ENCODE measurements around the gene GLB1L3.

GLB1L3 gene

DNA sequence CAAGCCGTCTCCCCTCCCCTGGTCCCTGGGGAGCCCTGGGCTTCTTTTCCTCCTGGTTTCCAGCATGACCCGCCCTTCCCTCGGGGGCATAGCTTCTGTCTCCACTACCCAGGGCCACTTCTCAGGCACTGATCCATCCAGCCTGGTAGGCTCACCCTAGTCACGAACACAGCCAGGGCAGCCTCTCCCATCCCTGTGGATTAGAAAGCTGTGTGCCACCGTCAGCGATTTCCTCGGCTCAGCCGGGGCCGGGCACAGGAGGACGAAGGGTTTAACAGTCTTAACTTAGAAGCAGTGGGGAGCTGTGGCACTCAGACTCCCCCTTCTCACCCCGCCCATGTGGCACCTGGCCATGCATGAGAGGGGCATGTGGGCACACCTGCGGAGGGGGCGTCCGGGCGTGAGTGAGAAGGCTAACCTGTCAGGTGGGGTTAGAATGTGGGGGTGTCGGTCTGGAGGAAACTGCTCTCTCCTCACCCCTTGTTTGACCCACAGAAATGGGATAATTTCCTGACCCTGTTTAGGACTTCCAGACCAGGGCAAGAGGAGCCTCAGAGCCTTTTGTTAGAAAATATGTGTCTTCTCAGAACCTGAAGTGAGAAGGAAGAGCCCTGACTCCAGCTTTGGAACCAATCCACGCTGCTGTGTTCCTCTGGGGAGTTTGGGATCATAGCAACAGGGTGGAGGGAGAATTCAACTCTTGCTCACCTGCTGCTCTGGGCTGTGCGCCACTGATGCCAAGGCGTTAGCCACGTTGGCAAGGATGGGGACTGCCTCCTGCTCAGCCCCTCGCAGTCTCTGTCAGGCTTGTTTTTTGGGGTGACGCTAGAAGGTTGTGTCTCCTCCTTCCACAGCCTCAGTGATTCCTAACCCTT, 70.2 kb downstream of the GLB1L3 start:
- DNase-seq, result no peak

DNA sequence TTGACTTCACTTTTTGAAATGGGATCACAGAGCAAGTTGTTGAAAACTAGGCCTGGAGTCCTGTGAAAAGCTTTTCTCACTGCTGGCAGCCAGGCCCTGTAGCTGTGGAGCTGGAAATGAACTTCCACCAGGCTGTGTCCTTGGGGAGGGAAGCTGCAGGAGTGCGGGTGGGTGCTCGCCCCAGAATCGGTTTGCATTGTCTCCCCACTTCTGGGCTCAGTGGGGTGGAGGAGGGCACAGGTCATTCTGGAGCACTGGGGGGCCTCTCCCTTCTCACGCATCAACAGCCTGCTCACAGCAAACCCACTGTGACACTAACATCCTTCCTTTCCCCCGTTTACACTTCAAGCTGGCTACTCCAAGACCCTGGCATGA, 70.8 kb downstream of the GLB1L3 start:
- DNase-seq, result no peak

DNA sequence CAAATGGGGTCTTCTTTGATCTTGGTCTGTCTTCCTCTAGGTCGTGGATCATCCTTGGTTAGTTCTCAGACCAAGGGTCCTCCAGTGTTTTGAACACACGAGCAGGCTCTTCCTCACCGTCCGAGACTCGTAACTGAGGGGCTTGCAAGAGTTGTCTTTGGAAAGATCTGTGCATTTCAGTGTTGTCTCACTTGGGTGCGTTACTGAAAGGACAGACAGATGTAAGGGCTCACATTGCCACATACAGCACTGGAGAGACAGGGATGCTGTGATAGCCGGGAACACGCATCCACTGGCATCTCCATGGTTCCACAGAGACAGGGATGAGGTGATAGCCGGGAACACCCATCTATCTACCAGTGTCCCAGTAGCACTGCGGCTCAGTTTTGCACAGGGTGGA, 71.3 kb downstream of the GLB1L3 start:
- DNase-seq, result no peak

DNA sequence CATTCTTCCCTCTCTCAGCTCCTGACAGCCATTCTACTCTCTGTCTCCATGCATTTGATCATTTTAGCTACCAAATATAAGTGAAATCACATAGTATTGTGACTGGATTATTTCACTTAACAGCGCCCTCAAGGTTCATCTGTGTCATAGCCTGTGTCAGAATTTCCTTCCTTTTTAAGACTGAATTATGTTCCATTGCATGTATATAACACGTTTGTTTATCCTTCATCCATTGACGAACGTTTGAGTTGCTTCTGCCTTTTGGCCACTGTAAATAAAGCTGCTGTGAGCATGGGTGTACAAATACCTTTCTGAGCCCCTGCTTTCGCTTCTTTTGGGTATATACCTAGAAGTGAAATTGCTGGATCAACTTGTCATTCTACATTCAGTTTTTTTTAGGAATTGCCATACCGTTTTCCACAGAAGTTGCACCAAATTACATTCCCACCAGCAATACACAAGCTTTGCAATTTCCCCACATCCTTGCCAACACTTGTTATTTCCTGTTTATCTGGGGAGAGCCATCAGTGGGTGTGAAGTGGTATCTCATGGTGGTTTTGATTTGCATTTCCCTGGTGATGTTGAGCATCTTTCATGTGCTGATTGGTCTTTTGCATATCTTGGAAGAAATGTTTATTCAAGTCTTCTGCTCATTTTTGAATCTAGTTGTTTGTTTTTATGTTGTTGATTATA, 73.1 kb downstream of the GLB1L3 start:
- no peak for DNase-seq

DNA sequence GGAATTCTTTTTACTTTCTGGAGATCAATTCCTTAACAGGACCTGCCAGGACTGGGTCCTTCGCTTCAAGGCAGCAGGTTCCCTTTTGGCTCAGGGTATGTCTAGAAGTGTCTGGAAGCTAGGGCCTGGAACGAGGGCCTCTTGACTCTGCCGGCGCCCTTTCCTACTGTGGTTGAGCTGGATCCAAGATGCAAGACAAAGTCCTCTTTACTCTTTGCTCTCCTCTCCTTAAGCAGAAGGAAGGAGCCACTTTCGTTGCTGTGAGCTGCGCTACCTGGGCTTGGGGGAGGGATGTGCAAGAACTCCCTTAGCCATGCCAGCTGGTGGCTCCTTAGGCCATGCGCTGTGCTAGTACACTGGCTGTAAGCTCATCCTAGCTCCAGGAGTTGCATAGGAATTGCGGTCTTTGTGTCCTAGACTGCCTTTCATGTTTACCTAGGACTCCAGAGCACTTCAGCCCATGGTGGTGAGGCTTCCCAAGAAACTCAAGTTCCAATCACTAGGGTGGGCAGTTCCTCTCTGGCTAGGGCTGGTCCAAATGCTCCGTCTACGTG, 73.7 kb downstream of the GLB1L3 start:
- no peak for DNase-seq

DNA sequence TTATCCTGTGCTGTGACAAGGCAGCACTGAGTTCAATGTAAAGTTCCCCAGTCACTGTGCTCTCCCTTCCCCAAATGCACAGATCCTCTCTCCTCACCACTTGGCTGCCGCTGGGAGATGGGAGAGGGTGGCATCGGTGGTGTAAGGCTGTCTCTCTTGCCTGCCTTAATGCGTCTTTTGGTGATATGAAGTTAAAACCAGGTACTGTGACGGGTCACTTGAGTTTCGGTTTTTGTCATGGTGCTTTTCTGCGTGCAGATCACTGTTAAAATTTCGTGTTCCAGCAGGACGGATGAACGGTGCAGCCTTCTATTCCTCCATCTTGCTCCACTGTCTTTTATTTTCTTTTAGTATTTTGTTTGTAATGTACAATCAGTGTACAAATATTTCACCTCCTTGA, 74.2 kb downstream of the GLB1L3 start:
- DNase-seq, result no peak

DNA sequence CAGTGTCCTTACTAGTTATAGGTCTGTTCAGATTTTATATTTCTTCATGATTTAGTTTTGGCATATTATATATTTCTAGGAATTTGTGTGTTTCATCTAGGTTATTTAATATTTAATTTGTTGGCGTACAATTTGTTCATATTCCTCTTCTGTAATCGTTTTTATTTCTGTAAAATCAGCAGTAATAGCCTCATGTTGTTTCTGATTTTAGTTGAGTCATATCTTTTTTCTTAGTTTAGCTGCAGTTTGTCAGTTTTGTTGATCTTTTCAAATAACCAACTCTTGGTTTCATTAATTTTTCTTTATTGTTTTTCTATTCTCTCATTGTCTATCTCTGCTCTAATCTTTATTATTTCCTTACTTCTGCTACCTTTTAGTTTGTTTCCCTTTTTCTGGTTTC, 75.9 kb downstream of the GLB1L3 start:
- DNase-seq, result no peak

DNA sequence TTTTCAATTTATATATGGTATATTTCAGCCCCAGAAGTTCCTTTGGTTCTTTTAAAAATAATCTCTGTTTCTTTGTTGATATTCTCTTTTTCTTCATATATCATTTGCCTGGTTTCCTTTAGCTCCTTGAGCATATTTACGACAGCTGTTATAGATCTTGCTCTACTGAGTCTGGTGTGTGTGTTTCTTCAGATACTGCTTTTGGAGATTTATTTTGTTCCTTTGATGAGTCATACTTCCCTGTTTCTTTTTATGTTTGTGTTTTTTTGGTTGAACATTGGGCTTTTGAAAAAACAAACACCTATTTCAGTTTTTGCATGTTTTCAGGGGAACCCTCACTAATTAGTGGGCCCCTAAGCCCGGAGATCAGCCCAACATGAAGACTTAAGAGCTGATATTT, 79.0 kb downstream of the GLB1L3 start:
- no peak for DNase-seq

DNA sequence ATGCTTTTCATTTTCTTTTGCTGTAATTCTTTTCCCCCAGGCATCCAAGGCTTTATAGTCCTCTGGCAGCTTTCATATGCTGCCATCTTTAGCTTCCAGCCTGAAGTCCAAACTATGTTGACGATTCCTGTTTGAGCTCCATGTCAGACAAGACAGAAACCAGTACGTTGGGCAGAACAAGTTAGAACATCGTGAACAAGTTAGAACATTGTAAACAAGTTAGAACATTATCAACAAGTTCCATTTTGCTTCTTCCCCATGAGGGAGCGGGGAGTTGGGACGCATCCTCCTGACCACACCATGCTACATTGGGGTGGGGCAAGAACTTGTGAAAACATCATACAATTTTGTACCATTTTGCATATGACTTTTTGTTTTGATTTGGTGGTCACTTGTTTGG, 79.5 kb downstream of the GLB1L3 start:
- no peak for DNase-seq

DNA sequence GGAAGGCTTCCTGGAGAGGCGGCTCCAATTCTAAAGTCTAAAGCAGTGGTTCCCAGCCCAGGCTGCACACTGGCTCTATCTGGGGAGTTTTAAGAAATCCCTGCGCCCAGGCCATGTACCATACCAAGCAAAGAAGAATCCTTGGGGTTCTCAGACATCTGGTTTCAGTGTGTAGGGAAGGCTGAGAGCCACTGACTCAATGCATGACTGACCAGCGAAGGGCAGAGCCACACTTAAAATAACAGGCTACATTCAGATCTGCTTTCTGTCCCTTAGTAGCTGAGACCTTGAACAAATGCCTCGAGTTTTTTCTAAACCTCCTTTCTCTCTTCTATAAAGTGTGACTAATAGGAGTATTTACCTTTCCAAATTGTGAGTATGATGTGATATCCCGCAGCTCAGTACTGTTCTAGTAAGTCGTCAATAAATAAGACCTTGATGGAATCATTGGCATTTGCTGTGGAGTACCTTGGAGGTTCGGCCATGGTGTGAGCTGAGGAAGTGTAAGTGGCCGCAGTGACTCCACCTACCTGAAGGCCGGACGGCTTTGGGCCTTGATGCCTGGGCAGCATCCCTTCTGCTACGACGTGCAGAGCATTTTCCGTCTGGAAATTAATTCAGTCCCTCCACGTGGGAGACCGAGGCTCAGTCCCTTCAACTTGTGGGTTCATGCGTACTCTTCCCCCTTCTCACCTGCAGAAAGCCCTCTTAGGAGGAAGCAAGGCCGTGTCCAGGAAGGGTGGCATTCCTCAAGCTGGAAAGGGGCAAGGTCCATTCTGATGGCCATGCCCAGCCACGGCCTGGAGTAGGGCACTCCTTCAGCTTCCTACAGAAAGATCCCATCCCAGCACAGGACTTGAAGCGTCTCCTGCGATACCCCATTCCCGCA, 80.7 kb downstream of the GLB1L3 start:
- no peak for DNase-seq

DNA sequence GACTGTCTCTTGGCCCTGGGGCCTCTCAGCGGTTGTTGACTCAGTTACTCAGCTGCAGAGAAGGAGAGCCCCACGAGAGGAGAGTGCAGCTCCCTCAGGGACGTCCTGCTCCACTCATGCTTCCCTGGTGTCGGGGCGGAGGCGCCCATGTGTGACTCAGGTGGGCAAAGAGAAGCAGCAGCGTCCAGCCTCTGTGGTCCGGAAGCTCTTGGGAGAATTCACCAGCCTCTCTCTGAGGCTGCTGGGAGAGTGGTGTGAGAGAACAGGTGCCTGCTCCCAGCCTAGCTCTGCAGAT, 81.3 kb downstream of the GLB1L3 start:
- DNase-seq, result no peak

DNA sequence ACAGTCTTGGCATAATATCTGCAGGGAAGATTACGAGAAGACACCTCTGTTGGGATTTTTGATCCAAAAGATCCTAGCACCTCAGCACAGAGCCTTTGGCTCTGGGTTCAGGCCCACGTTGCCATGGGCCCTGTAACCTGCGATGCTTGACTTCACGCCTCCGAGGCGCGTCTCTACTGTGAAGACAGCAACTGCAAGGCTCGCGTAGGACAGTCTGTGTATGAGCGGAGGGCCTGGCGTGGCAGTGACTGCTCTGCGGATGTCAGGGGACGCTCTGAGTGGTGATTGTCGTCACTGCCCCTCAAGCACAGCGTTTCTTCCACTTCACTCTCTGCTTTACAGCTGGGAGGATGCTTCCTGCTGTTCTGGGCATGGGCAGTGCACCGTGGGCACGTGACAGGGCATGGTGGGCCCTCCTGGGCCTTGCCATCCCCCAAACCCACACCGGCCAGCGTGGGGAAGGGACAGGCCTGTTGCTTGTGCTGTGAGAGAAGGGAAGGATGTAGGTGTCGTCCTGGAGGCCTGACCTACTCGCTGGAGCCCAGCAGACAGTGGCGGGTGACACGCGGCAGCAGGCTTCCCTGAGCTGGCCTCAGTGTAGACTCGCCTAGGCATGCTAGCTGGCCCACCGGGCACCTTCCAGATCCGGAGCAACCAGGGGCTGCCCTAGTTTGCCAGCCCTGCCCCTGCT, 82.1 kb downstream of the GLB1L3 start:
- DNase-seq, result no peak

DNA sequence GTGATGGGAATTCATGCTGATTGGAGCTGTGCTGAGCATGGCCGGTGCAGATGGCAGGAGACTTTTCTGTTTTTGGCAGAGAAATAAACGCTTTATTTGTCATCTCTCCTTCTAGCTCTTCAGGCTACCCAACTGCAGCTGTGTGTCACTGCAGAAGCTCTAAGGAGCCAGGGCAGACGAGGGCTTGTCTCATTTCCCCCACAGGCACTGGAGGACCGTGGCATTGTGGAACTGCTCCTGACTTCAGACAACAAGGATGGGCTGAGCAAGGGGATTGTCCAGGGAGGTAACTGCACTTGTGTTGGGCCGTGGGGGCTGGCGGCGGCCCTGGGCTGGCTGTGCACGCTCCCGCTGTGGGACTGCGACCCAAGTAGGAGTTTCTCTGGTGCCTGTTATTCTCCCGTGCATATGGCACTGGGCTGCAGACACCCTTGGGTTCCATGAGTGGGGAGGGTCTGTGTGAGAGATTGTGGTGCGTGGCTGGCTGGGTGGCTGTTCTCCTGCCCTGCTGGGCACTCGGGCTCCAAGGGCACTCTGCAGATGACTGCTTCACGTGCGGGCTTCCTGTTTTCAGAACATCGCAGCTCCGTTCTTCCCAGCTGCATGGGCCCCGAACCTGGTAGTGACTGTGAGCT, 82.8 kb downstream of the GLB1L3 start:
- DNase-seq, result no peak

DNA sequence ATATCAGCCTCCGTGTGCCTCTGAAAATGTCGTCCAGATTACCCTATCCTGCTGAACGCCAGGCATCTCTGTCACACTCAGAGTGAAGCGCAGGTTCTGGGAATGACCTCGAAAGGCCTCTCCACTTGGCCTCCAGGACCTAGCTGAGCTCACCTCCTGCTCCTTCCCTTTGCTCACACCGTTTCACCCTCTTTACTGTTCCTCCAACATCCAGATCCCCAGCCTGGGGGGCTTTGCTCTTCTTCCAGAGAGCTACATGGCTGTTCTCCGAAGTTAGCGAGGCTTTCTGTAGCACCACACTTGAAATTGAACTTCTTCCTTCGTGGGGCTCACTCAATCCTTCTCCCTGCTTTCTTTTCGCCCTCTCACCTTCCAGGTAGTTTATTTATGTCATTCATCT, 83.5 kb downstream of the GLB1L3 start:
- no peak for DNase-seq

DNA sequence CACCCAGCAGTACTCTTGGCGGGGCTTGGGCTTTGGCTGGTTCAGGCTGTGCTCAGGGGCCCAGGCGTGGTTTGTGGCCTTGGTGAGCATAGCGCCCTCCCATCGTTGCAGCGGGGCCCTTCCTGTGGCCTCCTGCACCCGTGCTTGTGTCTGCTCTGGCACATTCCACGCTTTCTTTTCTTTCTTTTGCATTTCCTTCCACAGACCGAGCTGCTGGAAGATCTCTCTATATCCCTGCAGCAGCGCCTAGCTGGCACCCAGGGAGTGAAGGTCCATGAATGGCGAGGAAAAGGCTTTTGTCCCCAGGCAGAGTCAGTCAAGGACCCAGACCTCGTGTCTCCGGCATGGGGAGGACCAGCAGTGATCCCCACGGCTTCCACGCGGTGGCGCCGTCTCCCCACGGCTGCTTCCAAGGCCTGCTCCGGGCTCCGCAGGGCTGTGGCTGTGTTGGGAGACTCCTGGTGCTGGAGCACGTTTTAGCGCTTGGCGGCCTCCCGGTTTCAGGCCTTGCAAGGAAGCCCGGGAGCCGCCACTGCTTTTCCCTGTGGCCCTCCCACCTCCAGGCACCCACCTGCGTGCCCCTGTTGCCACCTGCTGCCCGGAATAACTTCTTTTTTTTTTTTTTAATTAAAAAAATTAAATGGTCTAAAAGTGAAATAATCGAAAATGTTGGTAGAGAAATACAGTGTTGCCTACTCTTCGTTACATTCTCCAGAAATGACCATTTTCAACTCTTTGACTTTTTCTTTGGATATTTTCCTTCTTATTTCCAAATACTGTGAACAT, 84.1 kb downstream of the GLB1L3 start:
- no peak for DNase-seq

DNA sequence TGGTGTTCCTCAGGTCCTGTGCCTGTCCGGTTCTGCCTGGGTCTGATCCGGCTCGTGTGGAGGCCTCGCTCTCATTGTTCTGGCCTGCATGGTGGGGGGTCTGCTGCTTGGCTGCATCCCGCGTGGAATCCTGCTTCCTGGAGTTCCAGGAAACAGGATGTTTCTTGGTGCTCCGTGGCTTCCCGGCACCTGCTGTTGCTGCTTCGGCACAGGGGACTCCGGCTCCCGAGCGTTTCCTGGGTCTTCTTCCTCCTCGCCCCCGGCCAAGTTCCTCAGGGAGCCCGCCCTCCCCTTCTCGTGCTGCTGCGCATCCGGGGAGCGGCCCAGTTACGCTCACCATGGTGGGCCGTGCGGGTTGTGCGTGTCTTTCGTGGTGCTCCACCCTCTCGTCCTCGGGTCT, 85.5 kb downstream of the GLB1L3 start:
- no peak for DNase-seq

DNA sequence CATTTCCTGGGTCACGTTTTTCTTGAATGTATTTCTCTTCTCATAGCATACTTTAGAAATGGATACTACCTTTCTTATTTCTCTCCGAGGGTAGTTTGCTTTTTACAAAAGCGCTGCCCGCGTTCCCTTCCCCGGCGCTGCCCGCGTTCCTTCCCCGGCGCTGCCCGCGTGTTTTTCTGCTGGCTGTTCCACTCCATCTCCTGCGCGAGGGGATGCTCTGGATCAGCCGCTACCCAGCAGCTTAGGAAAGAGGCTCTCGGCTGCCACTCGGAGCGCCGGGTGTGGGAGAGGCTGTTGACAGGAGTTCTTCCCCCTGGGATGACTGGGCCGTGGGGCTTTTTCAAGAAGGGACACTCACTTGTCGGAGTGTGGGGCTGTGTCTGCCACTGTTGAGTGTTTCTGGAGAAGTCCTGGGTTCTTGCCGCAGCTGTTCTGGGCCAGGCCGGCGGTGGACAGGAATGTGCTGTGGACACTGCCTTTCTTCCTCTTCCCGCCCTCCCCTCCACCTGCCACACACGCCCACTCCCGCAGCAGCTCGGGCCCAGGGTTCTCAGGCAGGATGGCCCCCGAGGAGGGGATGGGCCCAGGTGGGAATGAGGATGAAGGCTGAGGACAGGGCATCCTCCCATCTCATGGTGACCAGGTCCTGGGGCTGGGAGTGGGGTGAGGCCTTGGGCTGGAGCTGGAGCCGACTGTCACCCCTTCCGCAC, 86.2 kb downstream of the GLB1L3 start:
- no peak for DNase-seq

DNA sequence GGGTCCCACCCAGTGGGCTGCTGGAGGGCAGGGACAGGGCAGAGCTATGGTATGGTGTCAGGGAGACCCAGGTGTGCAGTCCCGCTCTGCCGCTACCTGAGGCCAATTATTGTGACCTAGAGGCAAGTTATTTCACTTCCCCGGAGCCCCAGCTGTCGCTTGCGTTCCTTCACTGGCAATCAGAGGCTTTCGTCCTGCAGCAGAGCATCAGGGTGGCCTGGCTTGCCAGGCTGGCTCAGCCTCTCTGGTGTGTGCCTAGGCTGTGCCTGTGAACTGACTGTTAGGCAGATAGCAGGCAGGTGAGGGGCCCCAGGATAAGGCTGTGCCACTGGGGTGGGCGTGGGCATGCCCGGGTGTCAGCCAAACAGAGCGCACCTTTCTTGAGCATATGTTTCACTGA, 87.0 kb downstream of the GLB1L3 start:
- no peak for DNase-seq

DNA sequence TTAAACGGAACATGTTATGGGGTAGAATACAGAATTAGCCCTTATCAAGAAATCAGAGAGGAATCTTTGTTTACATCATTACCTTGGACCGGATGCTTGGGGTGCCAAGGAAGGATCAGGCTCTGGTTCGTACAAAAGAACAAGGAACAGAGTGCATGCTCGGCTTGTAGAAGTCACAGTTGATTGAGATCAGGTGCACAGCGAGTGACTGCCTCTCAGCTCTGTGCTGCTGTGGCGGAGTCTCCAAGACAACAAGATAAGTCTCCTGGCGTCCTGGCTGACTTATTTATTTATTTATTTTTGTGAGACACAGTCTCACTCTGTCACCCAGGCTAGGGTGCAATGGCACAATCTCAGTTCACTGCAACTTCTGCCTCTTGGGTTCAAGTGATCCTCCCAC, 87.4 kb downstream of the GLB1L3 start:
- DNase-seq, result no peak

DNA sequence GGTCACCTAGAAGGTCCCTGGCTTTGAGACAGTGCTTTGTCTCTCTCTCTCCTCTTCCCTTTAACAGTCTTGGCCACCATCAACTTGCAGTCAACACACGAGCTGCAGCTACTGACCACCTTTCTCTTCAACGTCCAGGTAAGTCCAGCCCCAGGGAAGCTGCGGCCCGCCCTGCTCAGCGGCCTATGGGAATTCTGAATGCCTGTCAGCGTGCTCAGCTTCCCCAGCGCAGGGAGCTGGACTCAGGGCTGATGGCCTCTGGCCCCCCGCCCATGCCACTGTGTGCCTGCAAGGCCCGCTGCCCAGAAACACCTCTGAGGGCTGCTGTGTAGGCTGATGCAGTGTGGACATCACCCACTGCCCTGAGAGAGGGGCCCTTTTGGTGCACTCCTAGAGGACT, 88.1 kb downstream of the GLB1L3 start:
- no peak for DNase-seq
